ENCODE results near the gene CRACR2B. TPM values are rescaled to one million over a fixed set of nuclear protein-coding genes. Genes with fewer than 3 reads are reported as not detected.
A peak's percentile ranks its signal among the peaks of the same experiment; 100 is the strongest.

CRACR2B gene
- total RNA-seq, 1 donor: 0.43 TPM

DNA sequence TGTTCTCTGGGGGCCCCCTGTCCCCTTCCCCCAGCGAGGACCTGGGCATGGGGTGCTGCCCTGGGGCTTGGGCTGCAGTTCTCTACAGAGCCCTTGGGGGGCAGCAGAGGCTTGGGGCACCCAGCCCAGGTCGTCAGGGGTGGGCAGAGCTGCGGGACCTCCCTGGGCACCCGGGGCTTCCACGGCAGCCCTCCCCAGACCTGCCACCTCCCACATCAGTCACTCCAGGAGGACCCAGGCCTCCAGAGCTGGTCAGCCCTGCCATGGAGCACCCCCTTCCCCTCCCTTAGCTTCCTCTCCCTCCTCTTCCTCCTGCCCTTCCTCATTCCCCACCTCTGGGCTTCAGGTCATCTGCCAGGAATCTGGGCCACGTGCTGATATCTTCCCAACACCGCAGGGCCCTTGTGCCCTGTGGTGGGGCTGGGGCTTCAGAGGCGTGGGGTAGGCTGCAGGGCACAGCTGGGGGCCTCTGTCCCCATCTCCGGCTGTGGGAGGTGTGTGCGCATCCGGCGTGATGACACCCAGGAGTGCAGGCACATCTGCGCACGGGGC, 20.7 kb downstream of the CRACR2B start:
- H3K4me3 ChIP-seq (ENCODE audit: low read depth, low read length): no peak overlapping the region
- DNase-seq (ENCODE audit: low read depth): peak; percentile 40

DNA sequence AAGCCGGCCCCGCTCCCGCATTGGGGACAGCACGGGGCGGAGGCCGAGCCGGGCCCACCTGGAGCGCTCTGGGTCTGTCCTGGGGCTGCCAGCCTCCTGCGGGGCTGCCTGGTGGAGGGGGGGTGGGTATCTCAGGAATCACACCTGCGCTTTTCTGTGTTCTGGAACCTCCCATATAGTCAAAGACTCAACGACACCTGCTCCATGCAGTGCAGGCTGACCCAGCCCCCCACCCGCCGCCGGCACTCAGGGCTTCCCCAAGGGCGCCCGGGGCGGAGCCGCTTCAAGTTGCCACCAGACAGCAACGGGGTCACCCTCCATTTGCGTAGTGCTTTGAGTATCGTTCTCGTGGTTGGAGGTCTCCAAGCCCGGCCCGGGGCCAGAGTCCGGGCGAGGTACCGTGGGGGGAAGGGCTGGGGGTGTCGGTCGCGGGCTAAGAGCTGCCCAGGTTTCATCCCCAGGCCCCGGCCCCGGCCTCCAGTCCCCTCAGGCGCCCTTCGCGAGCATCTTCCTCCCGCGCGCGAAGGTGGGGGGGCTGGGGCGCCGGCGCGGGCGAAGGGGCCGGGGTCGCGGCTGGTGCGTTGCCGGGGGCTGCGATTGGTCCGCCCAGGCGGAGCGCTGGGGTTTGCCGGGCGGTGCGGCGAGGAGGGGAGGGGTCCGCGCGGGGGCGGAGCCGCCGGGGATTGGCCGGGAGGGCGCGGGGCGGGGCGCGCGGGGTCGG, 21.5 kb downstream of the CRACR2B start:
- TF ChIP-seq, protein P1, sequence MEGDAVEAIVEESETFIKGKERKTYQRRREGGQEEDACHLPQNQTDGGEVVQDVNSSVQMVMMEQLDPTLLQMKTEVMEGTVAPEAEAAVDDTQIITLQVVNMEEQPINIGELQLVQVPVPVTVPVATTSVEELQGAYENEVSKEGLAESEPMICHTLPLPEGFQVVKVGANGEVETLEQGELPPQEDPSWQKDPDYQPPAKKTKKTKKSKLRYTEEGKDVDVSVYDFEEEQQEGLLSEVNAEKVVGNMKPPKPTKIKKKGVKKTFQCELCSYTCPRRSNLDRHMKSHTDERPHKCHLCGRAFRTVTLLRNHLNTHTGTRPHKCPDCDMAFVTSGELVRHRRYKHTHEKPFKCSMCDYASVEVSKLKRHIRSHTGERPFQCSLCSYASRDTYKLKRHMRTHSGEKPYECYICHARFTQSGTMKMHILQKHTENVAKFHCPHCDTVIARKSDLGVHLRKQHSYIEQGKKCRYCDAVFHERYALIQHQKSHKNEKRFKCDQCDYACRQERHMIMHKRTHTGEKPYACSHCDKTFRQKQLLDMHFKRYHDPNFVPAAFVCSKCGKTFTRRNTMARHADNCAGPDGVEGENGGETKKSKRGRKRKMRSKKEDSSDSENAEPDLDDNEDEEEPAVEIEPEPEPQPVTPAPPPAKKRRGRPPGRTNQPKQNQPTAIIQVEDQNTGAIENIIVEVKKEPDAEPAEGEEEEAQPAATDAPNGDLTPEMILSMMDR (IDR thresholded peaks at IDR 0.05; ENCODE audit: insufficient read depth, low read depth, low read length): no peak
- H3K4me3 ChIP-seq (ENCODE audit: low read depth, low read length): peak overlapping the region; percentile 54
- no peak for DNase-seq (ENCODE audit: low read depth)

More for the DNA sequence above, 20.7 kb downstream of the CRACR2B start:
- TF ChIP-seq, protein P1 (IDR thresholded peaks at IDR 0.05; ENCODE audit: insufficient read depth, low read depth, low read length): peak; percentile 89

- H3K4me3 ChIP-seq (ENCODE audit: low read depth, low read length): peak overlapping the region; percentile 44
- TF ChIP-seq, protein P1 (IDR thresholded peaks at IDR 0.05; ENCODE audit: insufficient read depth, low read depth, low read length): no peak
- DNase-seq (ENCODE audit: low read depth): no peak
These were observed 22.4 kb downstream of the CRACR2B start for GRCh38 chr11:849951-850774.

- H3K4me3 ChIP-seq (ENCODE audit: low read depth, low read length): no peak overlapping the region
These were observed 23.4 kb downstream of the CRACR2B start for GRCh38 chr11:850775-851763.

DNA sequence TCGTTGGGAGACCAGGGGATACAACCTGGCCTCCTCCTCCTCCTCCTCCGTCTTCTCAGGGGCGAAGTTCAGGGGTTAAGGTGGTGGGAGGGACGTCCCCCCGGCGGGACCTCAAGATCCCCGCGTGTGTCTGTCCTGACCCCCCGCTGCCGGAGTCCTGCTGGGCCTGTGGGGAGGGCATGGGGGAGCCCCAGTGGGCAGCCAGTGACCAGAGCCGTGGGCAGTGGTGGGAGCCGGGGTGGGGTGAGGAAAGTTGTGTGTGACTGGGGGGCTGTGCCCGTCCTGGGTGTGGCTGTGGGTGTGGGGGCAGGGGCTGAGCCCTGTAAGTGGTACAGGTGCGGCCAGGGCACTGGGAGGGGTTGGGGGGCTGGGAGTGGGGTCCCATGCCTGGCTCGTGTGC, 25.0 kb downstream of the CRACR2B start:
- no peak overlapping the region for H3K4me3 ChIP-seq (ENCODE audit: low read depth, low read length)

More at GRCh38 chr11:850775-851763, 23.4 kb downstream of the CRACR2B start:
- no peak for DNase-seq (ENCODE audit: low read depth)
- TF ChIP-seq, protein P1 (IDR thresholded peaks at IDR 0.05; ENCODE audit: insufficient read depth, low read depth, low read length): peak; percentile 16

More for the DNA sequence above, 25.0 kb downstream of the CRACR2B start:
- TF ChIP-seq, protein P1 (IDR thresholded peaks at IDR 0.05; ENCODE audit: insufficient read depth, low read depth, low read length): no peak
- no peak for DNase-seq (ENCODE audit: low read depth)
